ENCODE measurements around the gene PTH1R. TPM values are rescaled to one million over a fixed set of nuclear protein-coding genes. Genes with fewer than 3 reads are reported as not detected.

PTH1R gene
- total RNA-seq, 1 experiment from 2014 or later = not detected

DNA sequence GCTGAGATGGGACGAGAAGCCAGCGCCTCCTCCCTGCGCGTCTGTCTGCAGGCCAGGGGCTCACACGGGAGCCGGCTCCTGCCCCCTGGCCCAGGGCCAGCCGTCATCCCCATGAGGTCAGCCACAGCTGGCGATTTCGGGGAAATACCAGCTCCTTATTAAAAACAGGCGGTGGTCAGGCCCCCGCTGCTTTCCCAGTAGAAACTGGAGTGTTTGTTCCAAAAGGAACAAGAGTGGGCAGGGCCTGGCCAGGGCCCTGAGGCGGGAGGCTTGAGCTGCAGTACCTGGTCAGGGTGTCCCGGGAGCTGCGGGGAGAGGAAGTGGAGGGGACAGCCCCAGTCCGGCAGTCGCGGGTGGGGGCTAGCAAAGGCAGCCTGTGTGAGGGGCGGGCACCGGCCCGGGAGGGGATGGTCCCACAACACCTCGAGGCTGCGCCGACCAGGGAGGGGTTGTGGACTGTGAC lies 32.1 kb upstream of the PTH1R start:
- H3K27me3 ChIP-seq (replicated peaks) = no peaks in the 10 kb centered on the region
- no peaks in the 10 kb centered on the region for H3K9me3 ChIP-seq (replicated peaks)
- no peaks in the 10 kb centered on the region for H3K36me3 ChIP-seq
- peak overlapping the region; percentile 42 for H3K4me3 ChIP-seq
- peaks cover 16% of the 10 kb centered on the region for H3K4me1 ChIP-seq (replicated peaks)
- H3K27ac ChIP-seq = peak overlapping the region; percentile 62
- DNase-seq (ENCODE audit: low read depth in 1 of 2, low spot score in 2 of 2) = peak; percentile 65 to 77

GRCh38 chr3:46845860-46846623 lies 31.5 kb upstream of the PTH1R start:
- H3K4me3 ChIP-seq = peak overlapping the region; percentile 42
- peak overlapping the region; percentile 62 for H3K27ac ChIP-seq
- DNase-seq (ENCODE audit: low read depth in 1 of 2, low spot score in 2 of 2) = peak; percentile 79 to 85
- H3K9me3 ChIP-seq (replicated peaks) = no peaks in the 10 kb centered on the region
- no peaks in the 10 kb centered on the region for H3K27me3 ChIP-seq (replicated peaks)
- peaks cover 16% of the 10 kb centered on the region for H3K4me1 ChIP-seq (replicated peaks)
- no peaks in the 10 kb centered on the region for H3K36me3 ChIP-seq

- Histone ChIP-seq H3K4me1 (replicated peaks) (peaks cover 16% of the 10 kb centered on the region), H3K9me3 (replicated peaks) (no peaks in the 10 kb centered on the region), H3K27ac (no peak overlapping the region), H3K27me3 (replicated peaks) (no peaks in the 10 kb centered on the region), H3K4me3 (peak overlapping the region; percentile 42; the same call in 1 of the 2 replicates), H3K36me3 (no peaks in the 10 kb centered on the region)
- peak in 1 of 2 experiments; percentile 38 for DNase-seq (ENCODE audit: low read depth in 1 of 2, low spot score in 2 of 2)
These were observed 30.6 kb upstream of the PTH1R start for GRCh38 chr3:46846624-46847542.

DNA sequence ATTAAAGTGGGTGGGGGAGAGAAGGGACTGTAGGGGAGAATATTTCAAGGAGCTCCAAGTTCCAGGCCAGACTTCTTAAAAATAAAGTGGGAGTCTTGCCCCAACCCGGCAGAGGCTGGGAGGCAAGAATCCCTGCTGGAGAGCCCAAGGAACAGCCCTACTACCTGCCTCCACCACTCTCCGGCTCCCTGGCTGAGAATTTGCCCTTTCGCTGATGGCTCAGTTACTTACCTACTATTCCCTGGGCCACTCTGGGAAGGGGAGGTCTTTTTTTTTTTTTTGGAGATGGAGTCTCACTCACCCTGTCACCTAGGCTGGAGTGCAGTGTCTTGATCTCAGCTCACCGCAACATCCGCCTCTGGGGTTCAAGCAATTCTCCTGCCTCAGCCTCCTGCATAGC lies 29.8 kb upstream of the PTH1R start:
- Histone ChIP-seq H3K4me1 (replicated peaks) (peaks cover 16% of the 10 kb centered on the region), H3K9me3 (replicated peaks) (no peaks in the 10 kb centered on the region), H3K4me3 (no peak overlapping the region), H3K27me3 (replicated peaks) (no peaks in the 10 kb centered on the region), H3K27ac (no peak overlapping the region), H3K36me3 (no peaks in the 10 kb centered on the region)
- no peak for DNase-seq (ENCODE audit: low read depth in 1 of 2, low spot score in 2 of 2)

DNA sequence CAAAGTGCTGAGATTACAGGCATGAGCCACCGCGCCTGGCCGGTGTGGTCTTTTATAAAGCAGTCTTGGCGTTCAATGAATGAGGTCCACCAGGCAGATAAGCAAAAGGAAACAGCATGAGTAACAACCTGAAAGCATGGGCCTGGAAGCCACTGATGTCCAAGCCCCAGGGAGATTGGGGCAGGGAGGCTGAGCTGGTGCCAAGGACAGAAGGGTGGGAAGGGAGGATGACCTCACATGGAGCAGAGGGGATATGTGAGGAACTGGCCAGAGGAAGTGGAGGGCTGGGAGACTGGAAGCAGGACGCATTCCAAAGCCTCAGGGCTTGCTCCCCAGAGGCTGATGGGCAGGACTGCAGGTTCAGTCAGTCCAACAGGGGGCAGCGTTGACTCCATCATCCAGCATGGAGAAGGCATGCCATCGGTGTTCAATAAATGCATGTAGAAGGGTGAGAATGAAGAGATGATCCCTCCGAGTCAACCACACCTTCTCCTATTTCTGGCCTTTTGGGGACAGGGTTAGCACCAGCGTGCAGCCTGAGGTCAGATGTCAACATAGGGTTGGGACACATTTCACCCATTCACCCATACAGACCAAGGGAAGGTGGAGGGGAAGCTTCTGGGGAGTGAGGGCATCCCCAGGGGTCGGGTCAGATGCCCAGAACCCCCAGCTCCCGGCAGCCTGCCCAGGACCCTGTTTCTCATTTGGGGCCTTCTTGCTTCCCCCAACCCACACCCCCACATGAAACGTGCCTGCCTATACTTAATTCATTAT lies 29.1 kb upstream of the PTH1R start:
- no peak overlapping the region for H3K27ac ChIP-seq
- H3K9me3 ChIP-seq (replicated peaks) = no peaks in the 10 kb centered on the region
- H3K27me3 ChIP-seq (replicated peaks) = no peaks in the 10 kb centered on the region
- peaks cover 16% of the 10 kb centered on the region for H3K4me1 ChIP-seq (replicated peaks)
- no peak overlapping the region for H3K4me3 ChIP-seq
- DNase-seq (ENCODE audit: low read depth in 1 of 2, low spot score in 2 of 2) = peak; percentile 10 to 51
- no peaks in the 10 kb centered on the region for H3K36me3 ChIP-seq

GRCh38 chr3:46849045-46849631 lies 28.4 kb upstream of the PTH1R start:
- Histone ChIP-seq H3K27me3 (replicated peaks) (no peaks in the 10 kb centered on the region), H3K9me3 (replicated peaks) (no peaks in the 10 kb centered on the region), H3K36me3 (no peaks in the 10 kb centered on the region), H3K27ac (no peak overlapping the region), H3K4me1 (replicated peaks) (peaks cover 16% of the 10 kb centered on the region), H3K4me3 (no peak overlapping the region)
- DNase-seq (ENCODE audit: low read depth in 1 of 2, low spot score in 2 of 2) = peak in 1 of 2 experiments; percentile 31

DNA sequence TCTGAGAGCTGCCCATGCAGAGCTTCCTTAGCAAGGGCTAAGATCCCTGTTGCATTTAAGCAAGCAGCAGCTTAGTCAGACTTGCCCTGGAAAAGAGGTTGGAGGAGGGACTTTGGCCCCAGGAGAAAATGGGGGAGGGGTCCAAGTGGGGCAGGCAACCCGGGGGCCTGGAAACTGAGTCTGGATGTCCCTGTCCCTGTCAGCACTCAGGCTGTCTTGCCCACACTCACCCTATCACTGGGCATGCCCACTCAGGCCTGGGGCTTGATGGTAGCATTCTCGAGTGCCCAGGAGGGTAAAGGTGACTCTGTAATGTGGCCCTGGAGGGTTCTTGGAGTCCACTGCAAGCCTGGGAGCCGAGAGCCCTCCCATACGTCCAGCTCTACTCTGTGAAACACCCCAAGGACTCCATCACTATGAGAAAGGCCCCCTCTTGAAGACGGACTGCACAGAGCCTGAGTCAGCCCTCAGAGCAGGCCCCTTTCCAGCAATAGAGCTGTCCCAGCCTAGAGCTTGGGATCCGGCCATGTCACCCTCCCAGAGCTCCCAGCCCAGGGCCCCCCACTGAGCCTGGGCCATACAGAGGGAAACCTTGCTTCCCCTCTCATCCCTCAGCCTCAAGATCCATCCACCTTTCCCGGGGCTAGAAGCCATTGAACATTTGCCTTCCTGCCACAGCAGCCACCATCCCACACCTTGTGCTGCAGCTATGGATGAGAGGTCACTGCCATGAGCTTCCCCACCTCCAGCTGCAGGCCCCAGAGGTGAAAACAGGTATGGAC lies 27.6 kb upstream of the PTH1R start:
- H3K9me3 ChIP-seq (replicated peaks) = no peaks in the 10 kb centered on the region
- DNase-seq (ENCODE audit: low read depth in 1 of 2, low spot score in 2 of 2) = no peak
- peaks cover 16% of the 10 kb centered on the region for H3K4me1 ChIP-seq (replicated peaks)
- H3K4me3 ChIP-seq = no peak overlapping the region
- no peaks in the 10 kb centered on the region for H3K27me3 ChIP-seq (replicated peaks)
- no peak overlapping the region for H3K27ac ChIP-seq
- H3K36me3 ChIP-seq = no peaks in the 10 kb centered on the region

GRCh38 chr3:46850468-46850779 lies 27.1 kb upstream of the PTH1R start:
- no peak for DNase-seq (ENCODE audit: low read depth in 1 of 2, low spot score in 2 of 2)
- no peaks in the 10 kb centered on the region for H3K27me3 ChIP-seq (replicated peaks)
- H3K9me3 ChIP-seq (replicated peaks) = no peaks in the 10 kb centered on the region
- no peak overlapping the region for H3K27ac ChIP-seq
- H3K4me3 ChIP-seq = no peak overlapping the region
- no peaks in the 10 kb centered on the region for H3K36me3 ChIP-seq
- peaks cover 11% of the 10 kb centered on the region for H3K4me1 ChIP-seq (replicated peaks)

DNA sequence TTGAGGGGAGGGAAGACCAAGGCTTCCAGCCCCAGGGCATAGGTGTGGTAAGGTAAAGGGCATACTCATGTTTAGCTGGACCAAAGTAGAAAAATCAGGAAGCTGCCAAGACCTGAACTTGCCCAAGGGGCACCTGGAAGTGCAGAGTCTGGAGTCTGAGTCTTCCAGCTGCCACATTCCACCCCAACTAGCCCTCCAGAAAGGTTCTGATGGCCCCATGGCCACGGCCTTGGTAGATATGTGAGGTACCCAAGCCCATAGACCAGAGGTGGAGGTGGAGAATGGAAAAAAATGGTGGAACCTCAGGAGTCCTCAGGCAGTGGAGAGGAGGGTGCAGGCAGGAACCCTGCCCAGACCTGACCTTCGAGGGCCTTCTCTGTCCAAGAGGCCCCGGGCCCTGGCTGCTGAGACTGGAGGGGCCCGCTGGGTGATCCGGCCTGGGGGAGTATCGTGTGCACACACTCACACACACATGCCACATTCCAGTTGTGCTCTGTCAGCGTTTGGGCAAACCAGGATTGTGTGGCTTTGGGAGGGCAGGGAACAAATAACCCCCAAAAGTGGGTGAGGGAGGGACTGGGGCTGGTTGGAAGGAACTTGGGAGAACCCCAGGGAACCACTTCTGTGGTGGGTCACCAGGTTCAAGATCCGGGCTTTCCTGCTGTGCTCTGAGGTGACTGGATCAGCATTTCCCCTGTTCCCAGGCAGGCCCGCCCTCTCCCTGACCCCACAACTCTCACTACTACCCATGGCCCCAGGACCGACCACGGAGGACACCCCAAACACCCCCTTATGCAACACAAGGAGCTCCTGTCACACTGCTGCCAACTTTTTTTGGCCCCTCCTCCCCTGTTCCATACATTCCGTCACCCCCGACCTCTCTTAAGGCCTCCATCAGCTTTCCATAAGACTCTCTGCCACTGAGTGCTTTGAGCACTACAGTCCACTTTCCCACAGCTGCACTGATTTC lies 25.9 kb upstream of the PTH1R start:
- H3K36me3 ChIP-seq = no peaks in the 10 kb centered on the region
- peaks cover under 1% of the 10 kb centered on the region; the same call in 1 of the 2 replicates for H3K4me1 ChIP-seq (replicated peaks)
- no peak for DNase-seq (ENCODE audit: low read depth in 1 of 2, low spot score in 2 of 2)
- no peaks in the 10 kb centered on the region for H3K9me3 ChIP-seq (replicated peaks)
- H3K27me3 ChIP-seq (replicated peaks) = no peaks in the 10 kb centered on the region
- H3K4me3 ChIP-seq = no peak overlapping the region
- no peak overlapping the region for H3K27ac ChIP-seq

GRCh38 chr3:46852334-46852720 lies 25.2 kb upstream of the PTH1R start:
- Histone ChIP-seq H3K36me3 (no peaks in the 10 kb centered on the region), H3K4me3 (no peak overlapping the region), H3K27ac (no peak overlapping the region), H3K4me1 (replicated peaks) (no peaks in the 10 kb centered on the region), H3K9me3 (replicated peaks) (no peaks in the 10 kb centered on the region), H3K27me3 (replicated peaks) (no peaks in the 10 kb centered on the region)
- DNase-seq (ENCODE audit: low read depth in 1 of 2, low spot score in 2 of 2) = no peak

- Histone ChIP-seq H3K27ac (no peak overlapping the region), H3K27me3 (replicated peaks) (no peaks in the 10 kb centered on the region), H3K4me1 (replicated peaks) (no peaks in the 10 kb centered on the region), H3K36me3 (no peaks in the 10 kb centered on the region), H3K4me3 (no peak overlapping the region), H3K9me3 (replicated peaks) (no peaks in the 10 kb centered on the region)
- DNase-seq (ENCODE audit: low read depth in 1 of 2, low spot score in 2 of 2) = no peak
These were observed 24.6 kb upstream of the PTH1R start for GRCh38 chr3:46852839-46853355.

Data from SJSA1 (cell line).